K562 (cell line): ENCODE data around the gene ASCC2. TPM values are rescaled to one million over a fixed set of nuclear protein-coding genes. Genes with fewer than 3 reads are reported as not detected.

Experiments
- ATAC-seq: fragments of 200-7000 bp; cut with Tn5 transposase; 3 replicates; pipeline ENCODE4 v1.9.1; 2020; ENCODE audit warnings: moderate library complexity
- BruUV-seq: library from RNA; stranded (reverse); fragments of 400-500 nt; replicated peaks from 2 replicates; lab custom pipeline; 2021; lab: Mats Ljungman, UMichigan
- CTCF ChIA-PET: fragments of 300-600 bp; formaldehyde crosslinking; extraction: SDS; loops from one replicate; lab custom pipeline; 2021; ENCODE audit warnings: low intra/inter-chr PET ratio; lab: Yijun Ruan, JAX
- POLR2A ChIA-PET: fragments of 300-600, 350-650 bp; sonication (Branson Sonifier 250); formaldehyde crosslinking; extraction: SDS; loops from one replicate; lab custom pipeline; 2021; ENCODE audit warnings: antibody characterized with exemption, inconsistent platforms; lab: Yijun Ruan, JAX
- DNase-seq, 4 experiments: peaks; one replicate each; pipeline versions ENCODE4 v3.0.0 to v3.0.0-alpha.2; 2011 to 2018; ENCODE audit warnings: low spot score in 3 of 4, mixed read lengths in 3 of 4; ENCODE audit errors: extremely low read depth in 1 of 4
- FAIRE-seq: peaks from 2 replicates; lab custom pipeline; 2011; peaks lifted over from hg19 to GRCh38; lab: Jason Lieb, UNC
- H2AFZ ChIP-seq: 2 replicates; pipeline ENCODE4 v1.6.0; 2011; ENCODE audit warnings: low read depth, low read length, control low read depth, inconsistent platforms
- H3K27ac ChIP-seq: fragments of 200-600 bp; 3 replicates; pipeline ENCODE4 v1.8.0; 2011; ENCODE audit warnings: low read depth, mild to moderate bottlenecking, control low read depth, inconsistent platforms, low read length, moderate library complexity, mixed read lengths; ENCODE audit errors: extremely low read depth
- H3K27me3 ChIP-seq, 2 experiments: fragments of 300-600 bp in 1 of 2; 2 replicates in 1 of 2; 3 replicates in 1 of 2; pipeline versions ENCODE4 v1.6.0 to v1.8.0; 2011; ENCODE audit warnings: inconsistent platforms in 2 of 2, low read length in 2 of 2, mild to moderate bottlenecking in 1 of 2, mixed read lengths in 1 of 2, moderate library complexity in 1 of 2; ENCODE audit not compliant: control insufficient read depth in 2 of 2, insufficient read depth in 2 of 2
- H3K36me3 ChIP-seq: fragments of 300-600 bp; 3 replicates; pipeline ENCODE4 v1.8.0; 2011; ENCODE audit warnings: mild to moderate bottlenecking, low read length, inconsistent platforms; ENCODE audit not compliant: control insufficient read depth, insufficient read depth
- H3K4me1 ChIP-seq, 2 experiments: fragments of 200-600 bp in 1 of 2; replicated peaks in 1 of 2; 2 replicates in 1 of 2; 3 replicates in 1 of 2; pipeline versions ENCODE4 v1.5.1 to v1.8.0; 2011; ENCODE audit warnings: inconsistent platforms in 2 of 2, low read length in 2 of 2, mild to moderate bottlenecking in 1 of 2, mixed read lengths in 1 of 2, moderate library complexity in 1 of 2; ENCODE audit not compliant: control insufficient read depth in 2 of 2, insufficient read depth in 2 of 2
- H3K4me2 ChIP-seq: 2 replicates; pipeline ENCODE4 v1.6.1; 2011; ENCODE audit warnings: low read length, control low read depth, inconsistent platforms, mixed read lengths; ENCODE audit not compliant: insufficient read depth
- H3K4me3 ChIP-seq: fragments of 200-600 bp; sonication (generic), shearing (Covaris generic); 2 replicates; pipeline ENCODE4 v1.5.1; 2016; ENCODE audit warnings: control low read depth, inconsistent platforms
- H3K79me2 ChIP-seq: fragments of 200-600 bp; 3 replicates; pipeline ENCODE4 v1.8.0; 2011; ENCODE audit warnings: low read length, inconsistent platforms; ENCODE audit not compliant: control insufficient read depth, insufficient read depth
- H3K9ac ChIP-seq, 2 experiments: 2 replicates each; pipeline versions ENCODE4 v1.6.0 to v1.6.1; 2011; ENCODE audit warnings: low read depth in 2 of 2, low read length in 2 of 2, control low read depth in 1 of 2, inconsistent platforms in 1 of 2, mild to moderate bottlenecking in 1 of 2, mixed read lengths in 1 of 2; ENCODE audit not compliant: insufficient read depth in 1 of 2
- H3K9me1 ChIP-seq: one replicate; pipeline ENCODE4 v1.6.0; 2011; ENCODE audit warnings: inconsistent platforms, mild to moderate bottlenecking, low read length, moderate library complexity; ENCODE audit not compliant: control insufficient read depth, insufficient read depth
- H3K9me3 ChIP-seq: replicated peaks from 2 replicates; pipeline ENCODE4 v1.5.1; 2011; ENCODE audit warnings: low read depth, low read length, inconsistent platforms; ENCODE audit not compliant: control insufficient read depth, insufficient read depth
- H4K20me1 ChIP-seq: replicated peaks from 2 replicates; pipeline ENCODE4 v1.6.1; 2011; ENCODE audit warnings: low read length, inconsistent platforms, mixed read lengths; ENCODE audit not compliant: control insufficient read depth, insufficient read depth
- GATA2 ChIP-seq: sonication (generic); formaldehyde crosslinking; IDR thresholded peaks from 2 replicates; pipeline ENCODE4 v1.4.0; 2020; ENCODE audit warnings: mild to moderate bottlenecking, missing genetic modification reagents
- GTF2E2 ChIP-seq: fragments of 200-800 bp; sonication (Bioruptor generic); IDR thresholded peaks from 2 replicates; pipeline ENCODE4 v1.6.1; 2016; ENCODE audit warnings: missing genetic modification characterization, missing compliant biosample characterization
- HSF4 ChIP-seq: fragments of 250-450 bp; sonication (Bioruptor Pico); IDR thresholded peaks from 2 replicates; pipeline ENCODE4 v2.1.2; 2022; ENCODE audit warnings: mild to moderate bottlenecking, moderate library complexity, borderline replicate concordance
- KAT8 ChIP-seq: fragments of 450-650 bp; IDR thresholded peaks from 2 replicates; pipeline ENCODE4 v1.6.1; 2016; ENCODE audit warnings: low read depth, mild to moderate bottlenecking
- MYC ChIP-seq, 2 experiments: fragments of 250-450 bp in 1 of 2; sonication (Bioruptor Pico) in 1 of 2; IDR thresholded peaks; 2 replicates each; pipeline versions ENCODE4 v1.5.1 to v1.6.1; 2012 to 2021; ENCODE audit warnings: low read depth in 2 of 2, borderline replicate concordance in 1 of 2, improper control_type of control experiment in 1 of 2, low read length in 1 of 2, mild to moderate bottlenecking in 1 of 2, moderate library complexity in 1 of 2
- RFX1 ChIP-seq: fragments of 450-650 bp; IDR thresholded peaks from 2 replicates; pipeline ENCODE4 v1.6.1; 2016; ENCODE audit warnings: mild to moderate bottlenecking, moderate library complexity
- ZNF146 ChIP-seq: IDR thresholded peaks from one replicate; pipeline ENCODE4 v1.6.1; 2018; ENCODE audit warnings: missing compliant biosample characterization; ENCODE audit not compliant: unreplicated experiment
- WGBS: fragments of 100-300 bp; shearing (Covaris generic); methylation state at CpG from one replicate; pipeline ENCODE4 v1.1.6; 2016; ENCODE audit warnings: low coverage, mixed read lengths; ENCODE audit not compliant: insufficient coverage; ENCODE audit errors: missing lambda C conversion rate; 5-methylcytosine and 5-hydroxymethylcytosine counted together
- in situ Hi-C: fragments of 300-500 bp; cut with MboI; formaldehyde crosslinking; loops from 4 replicates; pipeline ENCODE4 v1.15.0; 2018; ENCODE audit warnings: inconsistent platforms, mixed read lengths
- intact Hi-C: fragments of 100-400 bp; cut with micrococcal nuclease; formaldehyde crosslinking; loops from 2 replicates; pipeline ENCODE4 v1.14.2; 2022
- polyA plus RNA-seq, 8 experiments: library from polyadenylated mRNA; depleted of rRNA in 4 of 8; stranded (reverse) in 5 of 8; unstranded in 3 of 8; fragments of >200 nt; fragmentation: Nextera tagmentation in 2 of 8; fragmentation: Illumina TruSeq in 1 of 8; extraction: Ambion mirVana in 2 of 8; extraction: Trizol in 1 of 8; gene quantifications; 2 replicates each; pipeline versions ENCODE4 v1.2.1 to v1.2.3, GENCODE V29; 2011 to 2014; ENCODE audit warnings: inconsistent platforms in 1 of 8, missing spikeins in 1 of 8
- total RNA-seq, 7 experiments: library from RNA; depleted of rRNA in 6 of 7; stranded (reverse); fragments of >200 nt in 6 of 7; fragmentation: Illumina TruSeq in 2 of 7; extraction: Trizol in 2 of 7; gene quantifications; 2 replicates each; pipeline versions ENCODE4 v1.2.1 to v1.2.3, GENCODE V29; 2011 to 2021; ENCODE audit warnings: low replicate concordance in 1 of 7
- TF ChIP-seq, protein P1 (sequence below): fragments of 250-450 bp; sonication (Bioruptor Pico); IDR thresholded peaks from 2 replicates; pipeline ENCODE4 v1.5.0; 2021

The ASCC2 gene
- total and polyA plus RNA-seq, 9 of the 15 experiments (the other 6 are each of a cell fraction or from before 2014, with no cell fraction given), result 4.0 to 46.7 (median 26.8) TPM

DNA sequence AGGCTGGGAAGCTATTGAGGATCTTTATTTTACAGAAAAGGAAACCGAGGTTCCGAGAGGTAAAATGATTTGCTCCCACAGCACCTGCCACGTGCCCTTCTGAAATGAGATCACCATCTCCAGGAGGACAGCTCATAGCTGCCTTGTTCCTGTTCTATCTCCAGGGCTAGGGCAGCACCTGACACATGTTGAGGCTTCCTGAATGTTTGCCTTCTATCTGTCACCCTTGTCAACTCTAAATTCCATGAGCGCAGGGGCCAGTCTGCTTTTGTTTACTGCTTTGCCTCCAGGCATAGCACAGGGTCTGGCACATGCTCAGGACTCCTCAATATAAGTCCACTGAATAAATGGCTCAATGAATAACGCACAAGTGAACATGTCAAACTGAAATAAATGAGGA is 24.1 kb downstream of the ASCC2 start:
- H3K9me3 ChIP-seq, result no peaks in the 10 kb centered on the region
- FAIRE-seq, result no peak
- peaks cover 4% of the 10 kb centered on the region; the same call in 1 of the 2 replicates for H4K20me1 ChIP-seq
- no peaks in the 10 kb centered on the region for H3K79me2 ChIP-seq
- 69% methylated on average over 5 of the region's 5 CpGs for WGBS
- H3K9me1 ChIP-seq, result peaks cover 4% of the 10 kb centered on the region
- peaks cover 76% of the 10 kb centered on the region; the same call in 2 of the 3 replicates for H3K36me3 ChIP-seq
- no peak overlapping the region for H3K27ac ChIP-seq
- H2AFZ ChIP-seq, result no peak overlapping the region
- intact Hi-C loops, result no loop called here
- in situ Hi-C loops, result loop anchor here (10.0 kb wide), 1 partner anchor 191 kb away; no protein-coding TSS in a partner anchor
- CTCF ChIA-PET, result no interaction called here
- TF ChIP-seq KAT8 (no peak), GTF2E2 (tag) (no peak), HSF4 (no peak), RFX1 (no peak), GATA2 (no peak), ZNF146 (CRISPR knock-in tag) (no peak), MYC (IDR thresholded peaks at IDR 0.05; ENCODE audit: low read depth, low read length) (no peak), MYC (CRISPR knock-in tag; IDR thresholded peaks at IDR 0.05; ENCODE audit: borderline replicate concordance, low read depth) (no peak)
- TF ChIP-seq, protein P1, sequence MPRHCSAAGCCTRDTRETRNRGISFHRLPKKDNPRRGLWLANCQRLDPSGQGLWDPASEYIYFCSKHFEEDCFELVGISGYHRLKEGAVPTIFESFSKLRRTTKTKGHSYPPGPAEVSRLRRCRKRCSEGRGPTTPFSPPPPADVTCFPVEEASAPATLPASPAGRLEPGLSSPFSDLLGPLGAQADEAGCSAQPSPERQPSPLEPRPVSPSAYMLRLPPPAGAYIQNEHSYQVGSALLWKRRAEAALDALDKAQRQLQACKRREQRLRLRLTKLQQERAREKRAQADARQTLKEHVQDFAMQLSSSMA (CRISPR knock-in tag), result no peak
- DNase-seq, result no peak
- H3K27me3 ChIP-seq, result no peaks in the 10 kb centered on the region
- H3K9ac ChIP-seq, result no peak overlapping the region
- no peak overlapping the region for H3K4me2 ChIP-seq
- no TSS peak for BruUV-seq
- no peaks in the 10 kb centered on the region for H3K4me1 ChIP-seq
- H3K4me3 ChIP-seq, result no peak overlapping the region
- POLR2A ChIA-PET, result interaction anchor here (0.7 to 0.8 kb wide), 2 partner anchors 204 to 764 kb away, joined by 3 read pairs; no protein-coding TSS in a partner anchor
- no peak for ATAC-seq
